Measurements from ENCODE around the gene GLRX3.
A peak's percentile ranks its signal among the peaks of the same experiment; 100 is the strongest.

The GLRX3 gene

DNA sequence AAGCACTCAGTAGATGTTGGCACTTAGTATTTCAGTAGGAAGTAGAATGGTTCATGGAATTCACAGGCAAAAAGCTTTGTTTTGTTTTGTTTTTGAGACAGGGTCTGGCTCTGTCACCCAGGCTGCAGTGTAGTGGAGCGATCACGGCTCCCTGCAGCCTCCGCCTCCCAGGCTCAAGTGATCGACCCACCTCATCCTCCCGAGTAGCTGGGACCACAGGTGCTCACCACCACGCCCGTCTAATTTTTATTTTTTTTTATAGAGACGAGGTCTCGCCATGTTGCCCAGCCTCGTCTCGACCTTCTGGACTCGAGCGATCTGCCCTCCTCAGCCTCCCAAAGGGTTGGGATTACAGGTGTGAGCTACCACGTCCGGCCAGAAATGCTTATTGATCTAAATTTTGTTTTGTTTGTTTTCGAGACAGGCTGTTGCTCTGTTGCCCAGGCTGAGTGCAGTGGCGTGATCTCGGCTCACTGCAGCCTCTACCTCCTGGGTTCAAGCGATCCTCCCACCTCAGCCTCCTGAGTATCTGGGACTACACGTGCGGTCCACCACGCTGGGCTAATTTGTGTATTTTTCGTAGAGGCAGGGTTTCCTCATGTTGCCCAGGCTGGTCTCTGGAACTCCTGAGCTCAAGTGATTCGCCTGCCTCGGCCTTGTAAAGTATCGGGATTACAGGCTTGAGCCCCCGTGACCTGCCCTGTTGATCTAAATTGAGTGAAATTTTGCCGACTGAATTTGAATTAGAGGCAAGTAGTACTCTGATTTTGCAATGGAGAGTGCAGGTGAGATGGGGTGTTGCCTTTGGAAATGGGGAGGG, 1.7 kb downstream of the GLRX3 start:
- no peak for DNase-seq

DNA sequence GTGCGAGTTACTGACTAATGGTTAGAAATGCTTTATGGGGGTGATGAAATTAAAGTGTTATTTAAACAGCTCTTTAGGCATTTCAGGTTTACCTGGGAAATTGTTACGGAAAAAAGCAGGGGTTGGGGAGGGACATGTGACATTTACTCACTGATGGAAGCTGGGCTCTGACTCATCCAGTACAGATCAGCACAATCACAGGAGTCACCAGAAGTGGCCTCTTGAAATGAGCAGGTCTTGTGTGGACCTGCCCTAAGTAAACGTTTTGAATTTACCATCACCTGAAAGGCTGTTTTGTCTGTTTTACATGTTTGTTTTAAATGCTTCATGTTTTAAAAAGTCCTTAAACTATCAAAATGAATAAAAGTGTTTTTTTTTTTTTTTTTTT, 2.3 kb downstream of the GLRX3 start:
- peak; percentile 49 to 66 (median 62) for DNase-seq

DNA sequence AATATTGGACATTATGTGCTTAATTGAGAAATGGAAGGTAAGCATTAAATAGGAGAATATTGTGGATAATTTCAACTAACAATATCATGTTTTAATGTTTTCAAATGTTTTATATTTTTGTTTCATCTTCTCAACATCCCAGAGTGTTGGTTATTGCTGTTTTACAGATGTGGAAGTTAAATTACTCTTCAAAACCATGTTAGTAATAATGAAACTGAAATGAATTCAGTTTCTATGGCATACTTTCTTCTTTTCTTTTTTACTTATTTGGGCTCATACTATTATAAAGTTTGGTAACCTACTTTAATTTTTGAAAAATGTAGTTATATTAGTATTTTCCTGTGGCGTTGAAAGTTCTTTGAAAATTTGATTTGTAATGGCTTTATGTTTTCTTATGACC, 4.2 kb downstream of the GLRX3 start:
- DNase-seq = peak in 1 of 4 experiments; percentile 22

DNA sequence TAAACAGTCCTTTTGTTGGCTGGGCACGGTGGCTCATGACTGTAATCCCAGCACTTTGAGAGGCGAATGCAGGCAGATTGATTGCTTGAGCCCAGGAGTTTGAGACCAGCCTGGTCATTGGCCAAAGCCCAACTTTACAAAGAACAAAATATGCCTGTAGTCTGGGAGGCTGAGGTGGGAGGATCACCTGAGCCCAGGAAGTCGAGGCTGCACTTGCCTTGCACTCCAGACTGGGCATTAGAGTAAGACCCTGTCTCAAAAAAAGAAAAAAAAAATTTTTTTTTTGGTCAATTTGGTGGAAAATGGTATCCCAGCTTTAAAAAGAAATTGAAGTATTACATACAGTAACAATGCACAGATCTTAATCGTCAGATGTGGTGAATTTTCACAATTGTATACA, 4.8 kb downstream of the GLRX3 start:
- no peak for DNase-seq

DNA sequence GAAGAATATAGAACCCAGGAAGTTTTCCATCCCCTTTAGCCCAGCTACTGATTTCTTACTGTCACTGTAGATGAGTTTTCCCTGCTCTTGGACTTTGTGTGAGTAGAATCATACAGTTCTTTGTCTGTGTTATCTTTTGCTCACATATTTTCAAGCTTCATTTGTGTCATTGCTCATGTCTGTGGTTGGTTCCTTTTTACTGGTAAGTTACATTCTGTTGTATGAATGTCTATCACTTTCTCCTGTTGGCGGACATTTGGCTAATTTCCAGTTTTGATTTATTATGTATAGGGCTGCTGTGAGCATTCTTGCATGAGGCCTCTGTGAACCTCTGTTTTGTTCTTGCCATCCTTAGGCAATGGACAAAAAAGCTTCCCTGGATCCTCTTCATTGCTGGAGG, 5.3 kb downstream of the GLRX3 start:
- no peak for DNase-seq

DNA sequence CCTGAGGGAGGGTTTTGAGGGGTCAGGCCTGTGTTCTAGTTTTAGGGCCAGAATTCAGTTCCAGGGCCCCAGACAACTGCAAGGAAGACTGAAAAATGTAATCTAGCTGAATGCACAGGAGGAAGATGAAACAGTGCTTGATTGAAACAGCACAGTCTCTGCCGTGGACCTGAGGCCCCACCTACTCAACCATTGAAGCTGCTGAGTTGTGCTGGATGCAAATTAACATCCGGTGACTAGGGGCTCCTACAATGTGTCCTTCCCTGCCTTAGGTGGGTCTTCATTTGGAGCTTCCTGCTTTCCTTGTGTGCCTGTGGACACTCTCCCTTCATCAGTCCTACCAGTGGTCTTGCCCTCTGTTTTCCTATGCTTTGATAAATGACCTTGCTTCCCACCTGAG, 5.7 kb downstream of the GLRX3 start:
- DNase-seq = no peak

DNA sequence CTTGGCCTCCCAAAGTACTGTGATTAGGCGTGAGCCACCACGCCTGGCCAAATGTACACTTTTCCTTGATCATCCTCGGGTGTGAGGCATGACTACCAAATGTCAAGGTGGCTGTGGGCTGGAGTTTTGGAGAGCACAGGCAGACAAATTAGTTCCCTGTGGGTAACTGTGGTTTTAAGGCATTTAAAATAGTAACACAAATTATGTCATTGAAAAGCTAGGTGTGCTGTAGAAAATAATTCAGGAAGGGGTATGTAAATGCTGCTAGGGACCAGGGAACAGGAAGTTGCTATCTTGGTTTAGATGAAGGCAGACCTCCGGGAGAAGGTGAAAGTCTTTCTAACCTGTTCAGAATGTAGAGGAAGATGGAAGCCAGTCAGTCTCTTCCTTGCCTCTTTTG, 9.9 kb downstream of the GLRX3 start:
- DNase-seq = no peak

DNA sequence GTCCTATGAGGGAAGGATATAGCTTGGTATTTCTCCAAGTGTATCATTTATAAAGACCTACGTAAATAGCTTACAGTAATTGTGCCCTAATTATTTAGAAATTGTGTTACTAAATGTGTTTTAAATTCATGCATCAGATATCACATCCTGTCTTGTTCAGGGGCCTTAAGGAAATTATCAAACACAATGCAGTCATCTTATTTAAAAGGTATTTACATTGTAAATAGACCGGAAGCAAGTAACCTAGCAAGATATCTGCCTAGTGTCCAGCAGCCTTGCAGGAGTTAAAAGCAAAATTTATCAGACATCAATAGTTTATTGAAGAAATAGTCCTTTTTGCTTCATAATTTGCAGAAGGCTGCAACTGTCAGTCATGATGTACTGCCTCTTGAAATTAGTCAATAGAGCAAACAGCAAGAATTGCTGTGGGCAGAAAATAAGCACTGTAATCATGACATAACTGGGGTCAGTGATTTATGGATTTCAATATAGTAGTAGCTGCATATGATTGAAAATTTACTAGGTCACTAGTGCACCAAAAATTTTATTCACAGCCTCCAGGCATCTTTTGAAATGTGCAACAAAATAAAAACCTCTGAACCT, 23.1 kb downstream of the GLRX3 start:
- no peak for DNase-seq

DNA sequence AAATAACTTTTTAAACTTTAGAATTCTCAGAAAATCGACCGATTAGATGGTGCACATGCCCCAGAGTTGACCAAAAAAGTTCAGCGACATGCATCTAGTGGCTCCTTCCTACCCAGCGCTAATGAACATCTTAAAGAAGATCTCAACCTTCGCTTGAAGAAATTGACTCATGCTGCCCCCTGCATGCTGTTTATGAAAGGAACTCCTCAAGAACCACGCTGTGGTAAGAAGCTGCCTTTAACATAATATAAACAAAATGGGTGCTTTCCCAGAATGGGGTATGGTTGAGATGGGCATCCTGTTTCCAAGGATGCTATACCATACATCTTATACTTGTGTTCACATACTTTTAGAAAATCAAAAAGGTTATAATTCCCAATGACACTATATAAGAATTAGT, 24.6 kb downstream of the GLRX3 start:
- no peak for DNase-seq

DNA sequence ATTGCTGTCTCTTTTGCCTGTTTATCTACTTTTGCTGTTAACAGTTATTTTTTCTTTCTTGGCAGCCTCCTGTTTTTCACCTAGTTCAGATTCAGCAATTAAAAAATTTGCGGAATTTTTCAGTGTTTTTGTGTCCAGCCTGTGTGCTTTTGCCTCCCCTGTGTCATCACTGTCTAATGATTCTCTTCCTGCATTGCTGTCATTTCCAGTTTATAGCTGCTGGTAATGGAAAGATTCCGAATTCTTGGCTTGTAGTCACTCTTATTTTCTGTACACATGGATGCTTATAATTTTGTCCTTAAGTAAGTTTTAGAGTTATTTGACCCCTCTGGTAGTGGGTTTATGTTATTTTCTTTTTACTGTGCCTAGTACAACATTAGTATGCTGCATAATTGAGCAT, 25.1 kb downstream of the GLRX3 start:
- no peak for DNase-seq

DNA sequence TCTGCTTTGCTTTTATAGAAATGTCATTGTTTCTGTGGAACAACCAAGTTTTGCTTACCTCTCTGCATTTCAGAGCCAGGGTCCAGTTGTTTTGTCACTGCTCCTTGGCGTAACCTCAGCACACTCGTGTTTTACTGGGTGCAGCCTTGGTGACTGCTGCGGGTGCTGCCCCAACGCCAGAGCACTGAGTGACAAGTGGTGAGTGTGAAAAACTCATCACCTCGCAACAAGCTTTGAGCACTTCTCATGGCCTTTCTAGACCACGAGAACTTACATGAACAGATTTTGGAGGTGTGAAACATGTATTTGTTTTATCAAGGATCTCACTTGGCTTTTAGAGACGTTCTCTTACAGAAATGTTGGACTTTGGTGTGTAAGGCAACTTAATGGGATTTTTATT, 31.0 kb downstream of the GLRX3 start:
- no peak for DNase-seq

DNA sequence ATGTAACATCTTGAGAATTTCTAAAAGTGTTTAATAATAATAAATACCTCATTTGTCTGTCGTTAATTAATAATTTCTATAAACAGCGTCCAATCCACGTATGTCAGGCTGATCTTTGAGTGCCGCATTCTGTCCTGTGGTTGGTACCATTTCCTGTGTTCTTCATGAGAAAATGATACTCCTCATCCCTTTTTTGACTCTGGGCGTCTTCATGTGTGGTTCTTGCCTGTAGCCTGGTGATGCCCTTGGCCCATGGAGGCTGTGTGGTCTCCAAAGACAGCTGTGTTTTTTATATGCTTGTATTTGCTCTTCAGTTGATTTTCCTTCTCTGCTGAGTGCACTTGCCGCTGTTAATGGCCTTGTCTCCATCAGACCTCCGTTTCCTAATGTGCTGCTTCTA, 31.5 kb downstream of the GLRX3 start:
- DNase-seq = no peak

DNA sequence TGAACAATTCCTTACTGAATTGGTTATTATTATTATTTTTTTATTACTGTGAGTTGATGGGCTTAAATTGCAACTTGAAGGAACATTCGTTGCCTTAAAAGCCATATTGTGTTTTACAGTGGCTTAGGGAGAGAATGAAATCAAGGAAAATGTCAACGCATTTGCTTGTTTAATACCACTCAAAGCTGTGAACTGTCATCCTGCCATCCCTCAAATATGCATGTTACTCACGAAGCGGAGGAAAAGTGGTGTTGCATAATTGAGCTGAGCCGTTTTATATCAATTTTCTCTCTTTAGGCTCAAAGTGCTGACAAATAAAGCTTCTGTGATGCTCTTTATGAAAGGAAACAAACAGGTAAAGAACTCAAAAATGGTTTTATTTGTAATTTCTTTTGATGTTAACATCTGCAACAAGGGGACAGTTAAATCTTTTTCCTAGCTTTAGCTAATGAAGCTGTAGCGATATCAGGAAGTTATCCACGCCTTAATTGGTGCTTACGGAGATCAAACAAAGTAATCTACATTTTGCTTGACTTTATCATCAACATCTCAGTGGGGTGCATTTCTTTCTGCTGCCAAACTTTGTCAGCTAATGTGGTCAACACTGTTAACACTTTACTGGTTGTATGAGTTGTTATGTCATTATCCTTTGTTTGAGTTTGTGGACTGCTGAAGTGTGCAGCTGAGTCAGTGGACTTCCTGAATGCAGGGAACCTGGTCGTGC, 33.1 kb downstream of the GLRX3 start:
- DNase-seq = no peak

DNA sequence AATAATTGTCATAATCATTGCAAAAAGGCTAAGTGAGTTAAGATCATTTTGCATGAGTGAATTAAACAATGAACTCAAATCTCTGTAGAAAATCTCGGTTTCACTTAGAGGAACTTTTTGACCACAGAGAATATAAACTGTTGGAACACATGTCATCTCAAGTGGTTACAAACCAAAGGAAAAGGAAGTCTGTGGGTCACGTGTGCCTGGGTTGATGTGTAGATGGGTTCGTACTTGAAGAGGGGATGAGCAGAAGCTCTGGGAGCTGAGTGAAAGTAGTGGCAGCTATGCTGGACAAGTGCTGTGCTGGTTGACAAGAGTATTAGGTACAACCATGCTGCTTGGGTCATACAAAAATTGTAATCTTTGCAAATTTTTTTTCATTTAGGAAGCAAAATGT, 35.0 kb downstream of the GLRX3 start:
- peak; percentile 15 to 55 (median 48) for DNase-seq

DNA sequence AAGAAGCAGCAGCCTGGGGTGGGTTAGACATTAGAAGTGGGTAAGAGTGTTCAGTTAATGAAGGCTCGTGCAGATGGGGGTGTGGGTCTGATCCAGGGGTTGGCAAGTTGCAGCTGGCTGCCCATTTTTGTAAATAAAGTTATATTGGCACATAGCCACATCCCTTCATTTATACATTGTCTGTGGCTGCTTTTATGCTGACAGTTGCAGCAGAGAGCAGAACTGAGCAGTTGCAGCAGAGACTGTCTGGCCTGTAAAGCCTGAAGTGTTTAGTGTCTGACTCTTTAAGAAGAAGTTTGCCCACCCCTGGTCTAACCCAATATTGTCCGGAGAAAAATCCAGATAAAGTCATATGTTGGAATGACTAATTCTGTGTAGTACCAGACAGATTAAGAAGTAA, 38.1 kb downstream of the GLRX3 start:
- no peak for DNase-seq

DNA sequence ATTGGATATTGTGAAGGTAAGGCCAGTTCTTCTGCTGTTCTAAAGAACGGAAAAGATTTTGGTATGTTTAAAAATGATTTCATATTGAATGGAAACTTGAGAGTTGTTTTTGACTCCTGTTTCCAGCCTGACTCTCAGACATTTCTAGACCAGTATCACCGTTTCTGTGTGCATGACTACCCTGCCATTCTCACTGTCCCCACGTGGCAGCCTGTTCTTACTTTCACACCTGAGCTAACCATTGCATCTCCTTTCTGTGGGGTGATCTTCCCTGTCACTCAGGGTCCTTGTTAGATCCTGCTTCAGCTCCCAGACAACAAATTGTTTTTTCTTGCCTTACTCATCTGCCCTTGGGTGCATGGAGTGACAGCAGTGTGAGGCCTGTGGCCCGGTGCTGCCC, 38.9 kb downstream of the GLRX3 start:
- no peak for DNase-seq

DNA sequence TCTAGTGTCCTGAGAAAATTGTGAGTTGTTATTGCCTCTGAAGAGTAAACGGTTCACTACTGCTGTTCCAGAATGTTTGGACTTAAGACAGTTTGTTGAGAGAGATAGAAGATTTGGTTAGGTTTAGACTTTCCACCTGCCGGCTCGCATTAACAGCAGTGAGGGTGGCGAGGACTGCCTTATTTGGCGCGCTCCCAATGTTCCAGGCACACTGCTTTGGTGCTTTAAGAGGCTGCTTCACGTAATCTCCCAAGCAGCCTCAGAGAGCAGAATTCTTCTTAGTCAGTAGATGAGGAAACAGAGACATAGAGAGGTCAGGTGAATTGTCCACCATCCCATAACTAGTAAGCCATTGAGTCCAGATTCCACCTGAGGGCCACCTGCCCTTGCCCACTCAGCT, 41.1 kb downstream of the GLRX3 start:
- no peak for DNase-seq

DNA sequence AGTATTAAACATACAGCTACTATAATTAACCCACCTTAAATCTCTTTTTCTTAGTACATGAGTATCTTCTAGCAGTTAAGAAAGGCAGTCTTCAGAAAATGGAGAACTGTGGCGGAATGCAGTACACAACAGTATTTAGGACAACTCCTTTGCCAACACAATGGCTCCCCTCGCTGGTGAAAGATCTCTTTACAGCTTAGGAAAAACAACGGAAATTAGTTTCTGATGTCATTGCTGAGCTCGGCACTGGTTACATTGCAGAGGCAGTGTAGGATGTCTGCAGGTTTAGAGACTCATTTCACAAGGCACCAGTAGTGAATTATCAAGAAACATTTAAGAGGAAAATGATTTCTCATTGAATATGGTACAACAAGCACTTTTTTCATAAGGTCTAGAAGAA, 43.4 kb downstream of the GLRX3 start:
- DNase-seq = peak; percentile 50 to 70 (median 58)

DNA sequence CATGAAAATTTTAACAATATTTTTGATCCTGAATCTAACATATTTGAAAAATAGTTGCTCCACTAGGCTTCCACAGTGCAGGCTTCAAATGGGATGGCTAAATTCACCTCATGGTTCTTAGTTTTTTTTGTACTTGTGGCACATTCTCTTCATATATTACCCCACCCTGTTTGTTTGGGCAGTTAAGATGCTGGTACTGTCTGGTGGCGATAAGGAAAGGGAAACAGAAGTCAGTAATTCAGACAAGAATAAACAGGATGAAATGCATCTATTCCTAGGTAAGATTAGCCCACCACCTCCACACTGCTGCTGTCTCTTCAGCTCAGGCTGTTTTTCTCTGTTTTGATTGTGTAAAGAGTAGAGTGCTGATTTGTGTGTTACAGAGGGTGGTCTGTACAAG, 44.2 kb downstream of the GLRX3 start:
- DNase-seq = no peak

DNA sequence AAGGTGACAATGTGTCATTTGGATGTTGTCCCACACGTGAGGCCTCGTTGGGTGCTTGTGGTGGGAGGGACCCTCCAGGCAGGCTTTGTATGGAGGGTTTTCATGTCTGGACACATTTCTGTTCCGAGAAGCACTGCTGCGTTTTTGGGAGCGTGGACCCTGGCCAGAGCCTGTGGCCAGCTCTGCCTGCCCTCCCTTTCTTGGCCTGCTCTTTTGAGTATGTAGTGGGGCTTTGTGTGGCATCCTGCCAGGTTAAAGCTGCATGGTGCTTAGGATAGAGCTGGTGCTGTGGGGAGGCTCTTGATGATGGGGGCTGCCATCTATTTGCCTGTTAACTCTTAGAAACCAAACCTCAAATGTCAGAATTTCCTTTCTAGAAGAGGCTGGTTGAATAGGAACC, 45.7 kb downstream of the GLRX3 start:
- no peak for DNase-seq

DNA sequence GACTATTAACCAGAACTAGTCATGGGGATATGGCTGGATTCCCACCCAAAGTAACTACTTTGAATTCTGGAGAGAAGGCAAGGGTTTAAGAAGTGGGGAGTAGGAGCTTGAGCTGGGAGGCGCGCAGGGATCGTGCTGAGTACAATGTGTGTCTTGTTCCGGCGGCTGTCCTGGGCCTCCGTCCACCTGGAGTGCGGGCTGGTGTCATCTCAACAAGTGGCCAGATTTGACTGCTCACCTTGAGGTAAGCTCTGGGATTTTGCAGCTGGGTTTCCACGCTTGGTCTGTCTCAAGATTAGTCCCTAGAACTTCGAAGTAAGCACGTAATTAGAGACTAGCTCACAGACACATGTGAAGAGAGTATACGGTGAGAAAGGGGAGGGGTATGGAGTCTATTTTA, 49.4 kb downstream of the GLRX3 start:
- no peak for DNase-seq

DNA sequence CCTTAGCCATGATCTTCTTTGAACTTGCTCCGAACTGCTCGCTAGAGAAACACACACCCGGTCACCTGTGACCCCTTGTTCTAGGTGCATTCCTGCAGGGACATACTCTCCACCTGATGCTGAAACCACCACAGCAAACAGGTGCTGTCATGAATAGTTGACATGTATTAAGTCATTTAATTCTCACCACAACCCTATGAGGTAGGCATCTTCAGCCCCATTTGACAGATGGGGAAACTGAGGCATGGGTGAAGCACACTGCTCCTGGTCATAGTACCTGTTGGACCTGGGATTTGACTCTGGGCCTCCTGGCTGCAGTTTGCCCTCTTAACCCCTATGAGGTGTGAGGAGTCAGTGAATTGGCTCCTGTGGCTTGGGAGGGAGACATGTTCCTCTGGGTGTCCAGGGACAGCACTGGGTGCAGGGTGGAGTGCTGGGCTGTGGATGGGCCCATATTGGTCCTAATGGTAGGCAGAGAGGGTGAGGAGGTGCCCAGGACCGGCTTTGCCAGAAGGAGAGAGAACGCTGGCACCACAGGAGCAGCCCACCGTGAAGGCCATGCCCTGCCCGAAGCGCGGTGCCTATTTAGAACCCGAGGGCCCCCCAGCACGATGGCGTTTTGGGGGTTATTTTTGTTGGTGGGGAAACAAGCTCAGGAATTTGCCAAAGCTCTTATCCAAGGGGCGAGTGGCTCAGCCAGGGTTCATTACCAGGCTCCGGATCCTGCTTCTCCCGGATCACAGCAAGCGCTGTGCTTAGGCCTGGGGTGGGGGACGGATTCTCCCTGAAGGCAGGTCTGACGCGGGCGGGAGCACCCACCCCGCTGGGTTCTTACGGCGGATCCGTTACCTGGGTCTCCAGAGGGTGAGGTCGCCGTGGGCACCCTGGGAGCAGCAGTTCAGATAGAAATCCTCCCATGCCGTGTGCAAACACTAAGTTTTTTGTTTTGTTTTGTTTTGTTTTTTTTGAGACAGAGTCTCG, 52.3 kb downstream of the GLRX3 start:
- no peak for DNase-seq

DNA sequence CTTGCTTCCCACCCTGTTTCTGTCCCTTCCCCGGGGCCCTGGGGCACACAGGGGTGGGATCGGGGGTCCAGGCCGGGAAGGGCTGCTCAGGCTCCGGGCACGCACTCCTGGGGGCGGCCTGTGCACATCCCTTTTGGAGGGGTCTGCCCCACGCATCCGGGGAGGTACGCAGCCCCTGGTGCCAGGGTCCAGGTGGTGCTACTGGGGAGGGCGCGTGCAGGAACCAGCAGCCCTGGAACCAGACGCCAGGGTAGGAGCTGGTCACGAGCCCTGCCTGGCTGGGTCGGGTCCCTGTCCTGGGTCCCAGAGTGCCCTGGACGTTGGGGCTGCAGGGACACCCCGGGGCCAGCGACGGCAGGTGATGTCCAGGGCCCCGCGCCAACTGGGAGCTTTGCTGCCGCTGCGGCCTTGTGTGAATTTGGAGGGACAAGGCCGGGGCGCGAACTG, 53.4 kb downstream of the GLRX3 start:
- no peak for DNase-seq
